GM12892 (cell line): ENCODE measurements around the gene PCSK5.
A peak's percentile ranks its signal among the peaks of the same experiment; 100 is the strongest.

Experiments used
- DNase-seq: peaks from one replicate; pipeline ENCODE4 v3.0.0; 2011; ENCODE audit not compliant: insufficient read length
- FAIRE-seq: peaks from 2 replicates; lab custom pipeline; 2011; peaks lifted over from hg19 to GRCh38; lab: Jason Lieb, UNC
- POLR2A ChIP-seq: IDR thresholded peaks from 2 replicates; pipeline ENCODE4 v1.6.1; 2011; ENCODE audit warnings: low read depth, low read length, control low read depth
- POLR2AphosphoS5 ChIP-seq: IDR thresholded peaks from 2 replicates; pipeline ENCODE4 v1.6.1; 2011; ENCODE audit warnings: low read depth, low read length, control low read depth
- TAF1 ChIP-seq: IDR thresholded peaks from 2 replicates; pipeline ENCODE4 v1.6.1; 2011; ENCODE audit warnings: low read depth, mild to moderate bottlenecking, control low read depth, low read length, borderline replicate concordance

Gene PCSK5

DNA sequence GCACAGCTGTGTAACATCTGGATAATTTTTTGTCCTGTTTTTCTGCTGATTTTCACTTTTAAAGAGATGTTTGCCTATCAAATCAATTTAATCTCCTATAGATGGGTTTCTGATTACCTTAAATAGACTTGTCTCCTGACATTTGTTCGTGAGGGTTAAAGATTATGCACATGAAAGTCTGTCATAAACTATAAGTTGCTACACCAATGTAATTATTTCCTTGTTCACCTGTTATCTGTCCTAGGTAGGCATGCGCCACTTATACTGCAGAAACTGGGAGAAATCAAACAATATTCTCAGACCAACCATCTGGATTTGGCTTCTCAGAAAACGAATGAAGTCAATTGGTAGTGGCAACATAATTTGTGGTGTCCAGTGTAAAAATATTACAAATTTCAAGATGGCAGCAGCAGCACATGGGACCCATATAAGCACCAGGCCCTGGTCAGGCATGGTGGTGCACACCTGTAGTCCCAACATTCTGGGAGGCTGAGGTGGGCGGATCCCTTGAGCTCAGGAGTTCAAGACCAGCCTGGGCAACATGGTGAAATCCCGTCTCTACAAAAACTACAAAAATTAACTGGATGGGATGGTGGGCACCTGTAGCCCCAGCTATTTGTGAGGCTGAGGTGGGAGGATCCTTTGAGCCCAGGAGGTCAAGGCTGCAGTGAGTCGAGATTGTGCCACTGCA is 483.5 kb downstream of the PCSK5 start:
- TF ChIP-seq POLR2AphosphoS5, result no peak
- no peak for TF ChIP-seq TAF1
- no peak for TF ChIP-seq POLR2A
- DNase-seq (no peak), FAIRE-seq (no peak)

GRCh38 chr9:76374783-76375559 is 484.5 kb downstream of the PCSK5 start:
- no peak for FAIRE-seq
- TF ChIP-seq POLR2A (no peak), POLR2AphosphoS5 (no peak), TAF1 (no peak)
- DNase-seq, result no peak

DNA sequence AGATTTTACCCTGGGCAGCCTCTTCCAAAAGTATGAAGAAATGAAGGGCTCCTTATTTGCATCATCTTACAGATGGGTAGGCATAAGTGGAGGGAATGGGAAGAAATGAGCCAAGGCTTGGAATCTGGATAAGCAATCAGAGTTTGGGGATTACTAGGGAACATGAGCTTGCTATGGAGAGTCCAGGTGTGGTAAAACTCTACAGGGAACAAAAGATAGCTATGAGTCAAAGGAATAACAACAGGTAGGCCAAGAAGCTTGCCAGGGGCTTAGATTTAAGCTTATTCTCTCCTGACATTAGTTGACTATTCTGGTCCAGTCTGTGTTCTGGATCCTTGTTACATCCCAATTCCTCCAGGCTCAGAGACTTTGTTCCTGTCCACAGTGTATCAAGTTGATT is 487.3 kb downstream of the PCSK5 start:
- no peak for FAIRE-seq
- DNase-seq, result no peak

DNA sequence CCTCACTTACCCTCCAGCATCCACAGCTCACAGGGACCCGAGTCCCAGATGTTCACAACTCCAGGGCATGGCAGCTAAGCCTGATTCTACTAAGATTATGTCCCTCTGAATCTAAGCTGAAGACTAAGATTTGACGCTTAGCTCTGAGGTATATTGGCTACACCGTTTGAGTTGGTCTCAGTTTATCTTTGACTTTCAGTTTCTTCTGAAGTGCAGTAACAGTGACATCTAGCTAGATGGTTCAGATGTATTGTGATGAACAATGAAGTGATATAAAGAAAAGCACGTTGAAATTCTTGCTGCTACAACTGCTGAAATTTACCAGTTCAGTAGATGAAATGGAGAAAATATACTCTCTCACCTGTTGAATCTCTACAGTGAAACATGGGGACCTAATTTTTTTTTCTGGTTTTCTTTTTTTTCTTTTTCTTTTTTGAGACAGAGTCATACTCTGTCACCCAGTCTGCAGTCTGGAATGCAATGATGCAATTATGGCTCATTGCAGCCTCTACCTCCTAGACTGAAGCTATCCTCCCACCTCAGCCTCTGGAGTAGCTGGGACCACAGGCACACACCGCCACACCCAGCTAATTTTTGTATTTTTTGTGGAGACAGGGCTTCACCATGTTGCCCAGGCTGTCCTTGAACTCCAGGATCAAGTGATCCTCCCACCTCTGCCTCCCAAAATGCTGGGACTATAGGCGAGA is 488.0 kb downstream of the PCSK5 start:
- no peak for FAIRE-seq
- DNase-seq, result no peak
- no peak for TF ChIP-seq TAF1
- no peak for TF ChIP-seq POLR2AphosphoS5

More for the DNA sequence above, 487.3 kb downstream of the PCSK5 start:
- no peak for TF ChIP-seq POLR2A
- no peak for TF ChIP-seq POLR2AphosphoS5
- TF ChIP-seq TAF1, result no peak

GRCh38 chr9:76379494-76379893 is 489.0 kb downstream of the PCSK5 start:
- DNase-seq, result no peak
- TF ChIP-seq POLR2AphosphoS5 (no peak), POLR2A (no peak), TAF1 (no peak)
- FAIRE-seq, result no peak

GRCh38 chr9:76390656-76391055 is 500.2 kb downstream of the PCSK5 start:
- TF ChIP-seq TAF1, result no peak
- TF ChIP-seq POLR2AphosphoS5, result no peak
- TF ChIP-seq POLR2A, result no peak
- FAIRE-seq (no peak), DNase-seq (no peak)

DNA sequence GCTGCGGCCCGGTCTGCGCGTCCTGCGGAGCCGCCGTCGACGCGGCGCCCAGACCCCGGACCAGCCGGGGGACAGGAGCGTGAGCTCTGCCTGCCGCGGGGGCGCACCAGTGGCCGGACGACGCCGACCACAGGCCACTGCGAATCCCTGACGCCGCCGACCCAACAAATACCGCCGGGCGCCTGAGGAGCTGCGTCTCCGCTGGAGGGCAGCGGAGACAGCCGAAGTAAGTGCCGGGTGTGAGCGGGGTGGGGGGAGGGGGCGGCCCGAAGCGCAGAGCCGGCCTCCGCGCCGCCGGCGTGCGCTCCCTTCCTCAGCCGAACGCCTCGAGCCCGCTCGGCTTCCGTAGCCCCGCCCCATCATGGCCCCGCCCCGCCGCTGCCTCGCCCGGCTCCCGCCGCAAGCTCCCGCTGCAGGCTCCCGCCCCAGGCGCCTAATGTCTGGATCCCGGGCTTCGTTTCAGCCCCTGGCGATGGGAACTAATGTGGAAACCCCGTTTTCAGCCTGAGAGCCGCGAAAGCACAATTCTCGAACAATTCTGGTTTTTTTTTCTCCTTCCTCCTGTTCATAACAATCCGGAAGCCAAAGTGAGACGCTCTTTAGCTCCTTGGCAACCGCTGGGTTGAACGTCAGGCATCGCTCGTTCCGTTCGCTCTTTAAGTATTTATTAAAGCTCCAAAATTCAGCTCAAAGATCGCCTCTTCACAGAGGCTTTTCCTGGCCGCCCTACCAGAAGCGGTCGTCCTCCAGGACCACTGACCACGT is 503.9 kb downstream of the PCSK5 start, which contains the start of gene RFK:
TSS of gene RFK (minus strand) at position 232 of the 765 bp plus-strand sequence. CDS start 255 bp downstream, outside the sequence.
- TF ChIP-seq TAF1 (peak; percentile 75), POLR2A (peak; percentile 63; the same call in 1 of the 2 replicates), POLR2AphosphoS5 (no peak; the same call in 1 of the 2 replicates)
- FAIRE-seq (peak; percentile 98), DNase-seq (peak; percentile 81)

DNA sequence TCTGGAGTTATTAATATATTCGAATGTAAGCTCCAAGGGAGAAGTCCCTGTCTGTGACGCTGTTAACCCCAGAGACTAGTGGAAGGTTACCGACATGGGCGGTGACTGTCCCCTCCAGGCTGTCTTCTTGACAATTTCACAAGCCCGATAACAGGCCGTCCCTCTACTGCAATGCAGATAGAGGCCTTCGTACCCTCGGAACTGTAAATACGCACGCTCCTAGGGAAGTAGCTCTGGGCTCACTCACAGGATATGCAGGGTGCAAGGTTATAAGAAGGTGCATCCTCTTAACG is 504.4 kb downstream of the PCSK5 start:
- FAIRE-seq (no peak), DNase-seq (peak; percentile 37)
- TF ChIP-seq POLR2AphosphoS5 (no peak), TAF1 (no peak), POLR2A (no peak)

DNA sequence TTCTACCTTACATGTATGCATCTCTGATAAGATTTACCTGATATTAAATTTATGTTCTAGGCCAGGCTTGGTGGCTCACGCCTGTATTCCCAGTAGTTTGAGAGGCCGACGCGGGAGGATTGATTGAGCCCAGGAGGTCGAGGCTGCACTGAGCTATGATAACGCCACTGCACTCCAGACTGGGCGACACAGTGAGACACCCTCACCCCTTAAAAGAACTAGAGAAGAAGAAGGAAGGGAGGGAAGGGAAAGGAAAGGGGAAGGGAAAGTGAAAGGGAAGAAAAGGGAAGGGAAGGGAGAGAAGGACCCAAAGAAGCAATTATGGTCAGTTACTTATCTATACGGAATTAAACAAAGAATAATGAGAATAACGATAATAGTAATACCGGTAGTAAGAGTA is 504.9 kb downstream of the PCSK5 start:
- no peak for FAIRE-seq
- TF ChIP-seq POLR2A (no peak), POLR2AphosphoS5 (no peak), TAF1 (no peak)
- no peak for DNase-seq

GRCh38 chr9:76396144-76396543 is 505.7 kb downstream of the PCSK5 start:
- FAIRE-seq (no peak), DNase-seq (no peak)
- TF ChIP-seq POLR2AphosphoS5, result no peak
- no peak for TF ChIP-seq TAF1
- no peak for TF ChIP-seq POLR2A

DNA sequence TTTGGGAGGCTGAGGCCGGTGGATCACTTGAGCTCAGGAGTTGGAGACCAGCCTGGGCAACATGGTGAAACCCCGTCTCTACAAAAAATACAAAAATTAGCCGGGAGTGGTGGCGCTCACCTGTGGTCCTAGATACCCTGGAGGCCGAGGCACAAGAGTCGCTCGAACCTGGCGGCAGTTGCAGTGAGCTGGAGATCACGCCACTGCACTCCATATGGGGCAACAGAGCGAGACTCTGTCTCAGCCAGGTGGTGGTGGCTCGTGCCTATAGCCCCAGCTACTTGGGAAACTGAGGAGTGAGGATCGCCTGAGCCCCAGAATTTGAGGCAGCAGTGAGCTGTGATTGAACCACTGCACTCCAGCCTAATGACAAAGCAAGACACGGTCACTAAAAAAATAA is 506.1 kb downstream of the PCSK5 start:
- no peak for TF ChIP-seq TAF1
- TF ChIP-seq POLR2A, result no peak
- TF ChIP-seq POLR2AphosphoS5, result no peak
- DNase-seq (no peak), FAIRE-seq (no peak)

DNA sequence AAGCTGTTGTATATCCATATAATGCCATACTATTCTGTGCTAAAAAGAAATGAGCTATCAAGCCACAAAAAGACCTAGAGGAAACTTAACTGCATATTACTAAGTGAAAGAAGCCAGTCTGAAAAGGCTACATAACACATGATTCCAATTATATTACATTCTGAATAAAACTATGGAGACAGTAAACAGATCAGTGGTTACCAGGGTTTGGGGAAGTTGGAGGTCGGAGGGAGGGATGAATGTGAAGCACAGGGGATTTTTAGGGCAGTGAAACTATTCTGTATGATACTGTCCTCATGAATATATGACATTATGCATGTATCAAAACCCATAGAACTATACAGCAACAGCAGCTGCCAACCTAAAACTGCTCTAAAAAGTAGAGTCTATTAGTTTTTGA is 509.4 kb downstream of the PCSK5 start:
- TF ChIP-seq TAF1 (no peak), POLR2AphosphoS5 (no peak), POLR2A (no peak)
- FAIRE-seq (no peak), DNase-seq (no peak)
